Measurements from ENCODE around the gene EPGN.
"Not testable (repeated sequence)": the region's sequence is repeated elsewhere in the genome, so short reads cannot be mapped to it uniquely, and the experiment has no call there.

EPGN gene

DNA sequence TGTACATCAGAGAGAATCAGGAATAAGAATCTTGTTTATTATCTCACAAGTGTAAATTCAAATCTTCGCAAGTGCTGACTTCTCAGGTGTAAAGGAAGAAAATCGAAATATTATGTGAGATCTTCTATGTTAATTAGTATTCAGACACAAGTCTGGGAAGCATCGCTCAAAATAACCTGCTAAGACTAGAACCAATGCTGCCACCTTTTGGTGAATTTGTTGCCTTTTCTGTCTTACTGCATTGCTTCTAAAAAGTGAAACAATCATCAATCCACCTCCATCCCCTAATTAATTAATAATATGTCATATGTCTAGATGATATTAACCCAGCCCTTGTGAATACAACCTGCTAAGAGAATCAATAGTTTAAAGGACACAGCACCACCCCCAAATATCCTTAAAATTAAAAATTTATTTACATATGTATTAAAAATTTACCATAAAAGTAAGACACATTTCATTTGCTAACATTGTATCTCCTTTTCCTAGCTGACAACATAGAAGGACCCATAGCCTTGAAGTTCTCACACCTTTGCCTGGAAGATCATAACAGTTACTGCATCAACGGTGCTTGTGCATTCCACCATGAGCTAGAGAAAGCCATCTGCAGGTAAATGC lies 3.5 kb downstream of the EPGN start:
- no peak for DNase-seq

DNA sequence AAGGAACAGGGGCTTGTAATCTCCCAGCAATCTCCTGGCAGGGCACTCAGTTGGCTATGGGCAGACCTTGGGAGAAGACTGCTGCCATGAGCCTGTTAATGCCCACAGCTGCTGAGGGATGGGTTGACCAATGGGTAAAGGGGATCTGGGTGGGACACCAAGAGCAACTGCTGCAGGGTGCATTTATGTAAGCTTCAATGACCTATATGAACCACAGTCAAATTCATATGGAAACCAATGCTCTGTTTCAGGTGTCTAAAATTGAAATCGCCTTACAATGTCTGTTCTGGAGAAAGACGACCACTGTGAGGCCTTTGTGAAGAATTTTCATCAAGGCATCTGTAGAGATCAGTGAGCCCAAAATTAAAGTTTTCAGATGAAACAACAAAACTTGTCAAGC lies 6.1 kb downstream of the EPGN start:
- DNase-seq = no peak

DNA sequence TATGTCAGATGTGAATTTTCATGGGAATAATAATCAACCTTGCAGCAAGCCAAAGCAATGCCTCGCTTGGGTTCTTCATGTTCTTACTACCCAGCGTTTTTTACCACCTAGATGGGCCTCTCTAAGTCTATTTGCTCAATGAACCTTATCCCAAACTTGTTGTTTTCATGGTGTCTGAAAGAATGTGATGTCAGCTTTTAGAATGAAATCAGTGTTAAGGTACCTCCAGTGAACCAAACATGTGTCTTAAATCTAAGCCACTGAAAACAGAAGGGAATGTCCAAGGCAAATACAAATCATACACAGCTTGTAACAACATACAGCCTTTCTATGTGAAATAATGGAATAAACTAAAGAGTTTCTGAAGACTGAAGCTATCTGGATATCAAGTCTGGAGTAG lies 6.7 kb downstream of the EPGN start:
- no peak for DNase-seq

DNA sequence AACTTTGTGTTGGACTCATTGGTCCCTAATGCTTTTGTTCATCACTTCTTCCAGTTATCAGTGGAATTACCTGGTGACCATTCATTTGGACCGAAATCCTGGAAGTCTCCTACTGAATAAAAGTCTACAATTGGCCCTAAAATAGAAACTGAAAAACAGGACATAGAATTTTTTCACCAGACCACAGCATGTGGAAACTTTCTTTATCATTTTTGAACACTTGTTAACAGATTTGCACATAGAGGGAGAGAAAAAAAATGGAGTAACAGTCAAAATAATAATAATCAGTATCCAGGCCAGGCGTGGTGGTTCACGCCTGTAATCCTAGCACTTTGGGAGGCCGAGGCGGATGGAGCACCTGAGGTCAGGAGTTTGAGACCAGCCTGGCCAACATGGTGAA lies 7.1 kb downstream of the EPGN start:
- no peak for DNase-seq

DNA sequence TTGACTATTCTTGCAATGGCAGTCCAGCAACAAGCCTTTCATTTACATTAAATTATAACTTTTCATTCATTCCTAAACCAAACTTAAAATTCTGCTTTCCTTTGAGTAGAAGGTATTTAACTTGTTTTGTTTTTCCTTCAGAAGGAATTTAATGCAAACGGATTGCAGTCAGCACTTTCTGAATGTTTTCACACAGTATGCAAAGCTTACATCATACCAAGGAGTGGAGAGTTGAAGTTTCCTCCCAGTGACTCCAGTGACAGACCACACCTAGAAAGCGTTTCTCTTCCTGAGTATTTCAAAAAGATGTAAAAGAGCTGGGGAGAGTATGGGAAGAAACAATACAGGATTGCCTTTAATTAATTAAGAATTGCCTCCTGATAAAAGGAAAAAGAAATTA lies 8.1 kb downstream of the EPGN start:
- DNase-seq = no peak

DNA sequence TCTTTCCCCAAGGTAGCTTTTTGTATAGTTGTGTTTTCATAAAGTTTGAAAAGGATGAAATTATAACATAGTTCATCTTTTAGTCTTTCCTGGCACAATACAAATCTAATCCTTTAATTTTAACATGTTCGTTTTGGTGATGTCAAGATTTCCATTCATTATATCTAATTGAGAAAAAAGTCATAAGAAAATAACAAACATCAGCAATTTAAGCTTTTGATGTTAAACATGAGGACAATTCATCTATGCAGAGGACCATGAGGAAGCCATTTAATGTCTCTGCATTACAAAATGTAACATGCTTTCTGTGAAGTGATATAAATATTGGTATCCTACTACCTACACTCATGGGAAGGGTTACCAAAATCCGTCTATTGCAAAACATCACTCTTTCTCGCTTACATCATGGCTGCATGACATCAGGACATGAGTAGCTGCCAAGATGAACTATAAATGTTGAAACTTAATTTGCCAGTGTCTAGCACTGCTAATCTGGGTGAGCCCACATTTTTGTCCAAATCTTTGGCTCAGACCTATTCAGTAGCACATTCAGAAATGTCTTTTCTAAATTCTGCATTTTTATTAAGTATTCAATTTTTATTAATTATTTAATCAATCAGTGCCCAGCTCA lies 9.5 kb downstream of the EPGN start:
- DNase-seq = no peak

DNA sequence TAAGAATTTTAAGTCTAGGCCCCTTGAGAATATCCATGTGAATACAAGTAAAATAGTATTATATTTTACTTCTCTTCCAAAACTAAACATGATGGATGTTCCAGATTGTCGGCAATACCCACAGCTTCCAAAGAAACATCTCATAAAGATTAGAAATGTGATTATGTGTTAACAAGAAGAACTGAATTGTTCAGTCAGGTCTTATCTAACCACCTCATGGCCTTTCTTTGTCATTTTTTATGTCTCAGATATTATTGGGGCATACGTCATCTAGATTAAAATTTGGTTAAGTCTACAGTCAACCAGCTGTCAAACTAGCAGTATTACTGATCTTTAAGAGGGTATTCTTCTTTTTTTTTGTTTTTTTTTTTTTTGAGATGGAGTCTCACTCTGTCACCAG lies 10.0 kb downstream of the EPGN start:
- no peak for DNase-seq

DNA sequence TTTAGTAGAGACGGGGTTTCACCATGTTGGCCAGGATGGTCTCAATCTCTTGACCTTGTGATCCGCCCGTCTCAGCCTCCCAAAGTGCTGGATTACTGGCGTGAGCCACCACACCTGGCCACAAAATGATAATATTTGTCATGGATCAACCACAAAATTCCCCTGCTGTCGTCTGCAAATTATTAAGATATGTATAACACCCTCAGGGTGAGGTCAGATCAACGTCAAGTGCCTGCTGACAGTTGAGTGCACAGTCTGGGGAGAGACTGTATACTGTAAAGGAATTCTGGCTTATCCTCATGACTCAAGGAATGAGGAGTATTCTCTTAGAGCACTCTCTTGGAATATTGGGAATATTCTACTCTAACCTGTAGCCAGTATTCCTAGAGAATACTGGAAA lies 11.2 kb downstream of the EPGN start:
- no peak for DNase-seq

DNA sequence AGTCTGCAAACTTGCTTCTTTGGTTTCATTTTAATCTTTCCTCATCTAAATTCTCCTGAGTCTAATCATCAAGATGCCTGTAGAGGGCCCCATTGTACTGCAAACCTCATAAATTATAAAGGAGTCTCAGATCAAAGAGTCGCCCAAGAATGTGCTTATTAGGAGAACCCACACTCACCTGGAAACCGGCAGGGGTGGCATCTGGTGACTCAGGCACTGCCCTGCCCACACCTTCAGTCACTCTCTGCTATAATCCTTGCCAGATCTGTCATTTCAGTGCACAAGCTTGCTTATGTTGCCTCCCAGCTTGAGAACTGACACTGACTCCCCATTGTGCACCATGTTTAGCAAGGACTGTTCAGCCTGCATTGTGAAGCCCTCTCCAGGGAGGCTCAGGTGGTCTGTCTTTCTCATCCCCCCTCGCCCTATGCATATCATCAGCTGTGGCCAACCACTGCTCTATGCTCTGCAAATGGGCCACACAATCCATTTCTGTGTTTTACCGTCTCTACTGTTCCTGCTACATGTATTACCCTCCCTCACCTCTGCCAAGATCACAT lies 12.4 kb downstream of the EPGN start:
- DNase-seq = no peak

DNA sequence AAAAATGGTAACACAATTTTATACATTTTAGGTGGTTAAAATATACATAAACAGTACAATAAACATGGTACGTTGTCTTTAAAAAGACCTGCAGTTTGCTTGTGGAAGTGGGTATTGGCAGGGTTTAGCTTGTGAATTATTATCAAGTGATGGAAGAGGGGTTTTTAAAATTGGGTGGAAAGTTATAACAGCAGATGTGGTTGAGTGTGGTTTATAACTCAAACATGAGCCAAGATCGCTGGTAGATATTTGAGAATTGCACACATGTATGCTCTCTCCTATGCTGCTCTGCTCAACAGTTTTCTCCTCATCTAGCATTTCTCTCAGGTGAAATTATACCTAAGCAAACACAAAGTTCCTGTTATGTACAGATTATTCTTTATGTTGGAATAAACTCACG lies 14.0 kb downstream of the EPGN start:
- DNase-seq = no peak

DNA sequence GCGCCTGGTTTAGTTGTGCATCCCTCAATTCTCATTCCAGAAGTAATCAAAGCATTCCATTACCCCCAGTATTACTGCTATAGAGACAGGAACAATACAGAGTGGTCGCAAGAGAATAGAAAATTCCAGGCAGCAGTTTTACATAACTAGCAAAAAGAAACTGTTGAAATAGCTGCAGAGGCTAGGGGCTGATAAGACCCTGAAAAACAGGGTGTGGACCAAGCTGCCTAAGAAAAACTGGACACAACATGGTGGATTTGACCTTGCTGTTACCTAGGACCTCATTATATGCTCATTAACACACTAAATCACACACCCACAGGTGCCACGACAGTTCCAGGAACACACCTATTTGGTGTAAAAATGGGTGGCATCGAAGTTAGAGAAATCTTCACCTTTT lies 15.4 kb downstream of the EPGN start:
- DNase-seq = no peak

DNA sequence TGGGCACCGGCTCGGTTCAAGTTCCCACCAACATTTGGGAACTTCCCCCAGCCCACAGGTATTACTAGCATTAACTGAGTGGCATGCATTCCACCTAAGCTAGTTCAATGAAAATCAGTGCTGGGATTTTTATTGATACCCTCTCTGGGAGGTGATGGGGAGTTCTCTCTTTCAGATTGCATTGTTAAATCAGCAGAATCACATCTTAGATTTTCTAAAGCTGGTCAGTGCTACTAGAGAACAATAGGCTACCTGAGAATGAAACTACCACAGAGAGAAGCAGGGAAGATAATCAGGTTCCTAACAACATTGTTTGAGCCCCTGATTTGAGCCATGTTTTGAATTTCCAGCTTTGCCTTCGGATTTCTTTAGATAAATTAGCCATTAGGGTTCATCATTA lies 16.0 kb downstream of the EPGN start:
- DNase-seq = no peak

DNA sequence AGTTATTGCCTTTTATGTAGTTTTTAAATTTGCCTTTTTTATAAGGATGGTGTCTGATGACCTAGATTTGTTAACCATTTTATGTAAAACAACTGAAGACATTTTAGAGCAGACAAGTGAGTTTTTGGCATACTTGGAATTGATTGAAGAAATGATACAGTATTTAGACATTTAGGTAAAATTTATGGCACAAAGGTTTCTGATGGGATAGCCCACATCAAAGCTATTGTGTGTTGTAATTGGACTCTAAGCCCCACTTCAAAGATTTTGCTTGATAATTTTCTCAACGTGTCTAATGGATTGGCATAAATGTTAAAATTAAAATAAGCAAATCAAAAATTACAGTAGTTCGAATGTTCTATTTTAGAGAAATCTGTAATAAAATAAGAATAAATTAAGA lies 17.6 kb downstream of the EPGN start:
- no peak for DNase-seq

DNA sequence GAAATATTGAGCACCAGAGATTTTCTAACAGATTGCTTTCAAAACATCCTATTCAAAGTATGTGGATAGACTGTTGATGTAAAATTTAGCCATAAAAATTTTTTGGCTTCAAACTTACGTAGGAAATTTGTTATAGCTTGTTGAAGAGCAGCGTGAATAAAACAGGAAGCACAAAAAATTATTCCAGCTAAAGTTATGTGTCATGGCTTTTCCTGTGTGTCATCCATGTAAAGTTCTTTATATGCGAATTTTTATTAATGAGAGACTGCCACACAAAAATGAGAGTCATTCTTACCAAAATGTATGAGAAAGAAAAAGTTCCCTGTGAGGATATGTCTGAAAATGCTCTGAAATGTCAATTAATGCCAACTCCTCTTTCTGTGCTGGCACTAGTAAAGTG lies 19.5 kb downstream of the EPGN start:
- DNase-seq = no peak

DNA sequence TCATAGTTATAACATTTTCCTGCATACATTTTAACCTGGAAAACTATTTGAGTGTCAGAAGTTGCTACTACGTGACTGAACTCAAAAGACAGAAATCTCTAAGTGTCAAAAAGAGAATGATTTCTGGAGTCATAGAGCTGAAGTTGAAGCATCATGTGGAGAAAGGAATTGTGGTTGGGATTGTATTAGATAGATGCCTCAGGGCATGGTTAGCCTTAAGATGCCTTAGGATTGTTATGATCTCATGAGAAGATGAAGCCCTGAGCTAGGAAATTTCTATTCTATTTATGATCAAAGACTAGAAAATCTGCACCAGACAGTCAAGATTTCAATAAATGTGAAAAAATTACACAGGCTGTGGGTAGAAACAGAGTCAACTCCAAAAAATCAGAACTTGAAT lies 20.2 kb downstream of the EPGN start:
- no peak for DNase-seq

DNA sequence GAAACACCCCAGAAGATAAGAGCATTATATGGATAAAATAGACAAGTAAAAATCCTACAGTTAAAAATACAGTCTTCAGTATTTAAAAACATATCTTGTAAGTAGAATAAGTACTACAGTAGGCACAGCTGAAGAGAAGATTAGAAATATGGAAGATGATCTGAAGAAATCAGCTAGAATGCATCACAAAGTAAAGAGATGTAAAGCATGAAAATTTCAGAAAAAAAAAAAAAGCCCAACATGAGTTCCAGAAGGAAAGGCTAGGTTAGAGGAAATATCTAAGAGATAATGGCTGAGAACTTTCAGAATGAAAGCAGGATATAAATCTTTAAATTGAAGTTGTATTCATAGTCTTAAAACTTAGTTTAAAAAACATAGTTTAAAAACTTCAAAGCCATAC lies 21.0 kb downstream of the EPGN start:
- DNase-seq = no peak

DNA sequence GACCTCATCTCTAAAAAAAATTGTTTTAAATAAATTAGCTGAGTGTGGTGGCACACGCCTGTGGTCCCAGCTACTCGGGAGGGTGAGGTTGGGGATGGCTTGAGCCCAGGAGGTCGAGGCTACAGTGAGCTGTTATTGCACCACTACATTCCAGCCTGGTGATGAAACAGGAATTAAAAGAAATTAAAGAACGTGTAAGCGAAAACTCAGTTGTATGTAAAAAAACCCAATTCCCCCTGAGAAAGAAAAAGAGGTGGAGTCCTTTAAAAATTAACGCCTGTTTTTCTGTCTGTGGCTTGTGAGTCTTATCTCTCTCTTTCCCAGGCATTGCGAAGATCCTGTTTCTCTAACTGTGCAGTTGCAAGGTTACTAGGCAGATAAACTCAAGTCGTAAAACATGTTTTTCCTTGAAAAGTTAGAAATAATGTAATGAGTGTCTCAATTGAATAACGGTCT lies 22.1 kb downstream of the EPGN start:
- no peak for DNase-seq

DNA sequence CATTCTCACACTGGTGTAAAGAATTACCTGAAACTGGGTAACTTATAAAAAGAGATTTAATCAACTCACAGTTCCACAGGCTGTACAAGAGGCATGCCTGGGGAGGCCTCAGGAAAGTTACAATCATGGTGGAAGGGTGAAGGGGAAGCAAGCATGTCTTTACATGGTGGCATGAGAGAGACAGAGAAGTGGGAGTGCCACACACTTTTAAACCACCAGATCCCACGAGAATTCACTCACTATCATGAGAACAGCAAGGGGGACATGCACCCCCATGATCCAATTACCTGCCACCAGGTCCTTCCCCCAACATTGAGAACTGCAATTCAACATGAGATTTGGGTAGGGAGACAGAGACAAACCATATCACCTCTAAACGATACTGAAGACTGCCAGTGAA lies 23.0 kb downstream of the EPGN start:
- DNase-seq = no peak

DNA sequence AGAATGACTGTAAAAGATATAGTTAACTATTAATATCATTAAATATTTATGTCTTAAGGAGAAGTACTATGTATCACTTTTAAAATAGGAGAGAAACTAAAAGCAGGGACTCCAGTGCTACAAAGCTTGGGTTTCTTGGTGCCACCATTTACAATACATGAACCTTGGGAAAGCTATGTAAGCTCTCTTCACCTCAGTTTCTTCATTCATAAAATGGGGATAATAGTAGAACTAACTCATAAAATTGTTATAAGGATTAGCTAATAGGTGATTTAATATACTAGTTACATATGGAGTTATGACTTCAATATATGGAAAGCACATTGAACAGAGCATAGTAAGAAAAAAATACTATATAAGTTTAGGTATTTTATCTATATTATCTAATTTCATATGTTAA lies 23.7 kb downstream of the EPGN start:
- DNase-seq = no peak

DNA sequence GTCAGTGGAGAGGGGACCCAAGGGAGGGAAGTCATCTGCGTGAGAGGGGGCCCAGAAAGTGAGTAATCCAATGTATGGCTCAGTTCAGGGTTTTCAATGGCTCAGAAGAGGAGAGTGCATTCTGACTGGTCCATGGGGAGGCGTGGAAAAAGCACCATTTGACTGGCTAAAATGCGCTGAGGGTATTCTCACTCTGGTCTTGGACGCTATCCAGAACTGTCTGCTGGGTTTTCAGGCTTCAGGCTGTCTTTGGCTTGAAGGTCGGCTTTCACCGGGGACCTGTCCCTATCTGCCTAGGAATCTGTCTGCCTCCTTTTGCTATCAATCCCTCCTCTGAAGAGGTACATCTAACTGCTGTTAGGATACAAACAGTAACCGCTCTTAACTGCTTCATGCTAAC lies 26.4 kb downstream of the EPGN start:
- no peak for DNase-seq

DNA sequence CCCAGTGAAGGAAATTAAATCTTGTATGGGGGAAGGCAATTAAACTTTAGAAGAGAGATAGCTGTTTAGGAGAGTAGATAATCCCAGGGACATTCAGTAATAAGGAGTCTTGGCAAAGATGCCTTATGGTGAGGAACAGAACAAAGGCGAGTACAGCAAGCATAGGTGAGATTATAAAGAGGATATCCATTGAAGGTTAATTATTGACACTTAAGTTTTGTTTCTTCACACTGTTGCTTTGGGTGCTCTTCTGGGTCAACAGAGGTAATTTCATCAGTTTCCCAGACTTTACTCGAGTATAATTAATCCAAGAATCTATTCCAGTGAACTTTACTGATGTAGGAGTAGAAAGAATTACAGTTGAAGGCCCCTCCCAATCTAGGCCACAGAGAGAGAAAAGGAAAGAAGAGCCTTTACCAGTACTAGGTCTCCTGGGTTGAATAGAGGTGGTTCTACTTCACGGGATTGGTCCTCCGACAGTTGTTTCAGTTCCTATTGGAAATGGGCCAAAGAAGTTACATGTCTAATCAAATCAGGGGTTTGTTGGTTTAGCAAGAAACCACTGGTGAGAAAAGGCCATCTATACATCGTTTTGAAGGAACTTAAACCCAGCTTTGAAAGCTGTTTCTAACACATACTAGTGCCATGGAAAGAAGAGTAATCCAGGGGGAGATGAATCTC lies 27.2 kb downstream of the EPGN start:
- DNase-seq = no peak

DNA sequence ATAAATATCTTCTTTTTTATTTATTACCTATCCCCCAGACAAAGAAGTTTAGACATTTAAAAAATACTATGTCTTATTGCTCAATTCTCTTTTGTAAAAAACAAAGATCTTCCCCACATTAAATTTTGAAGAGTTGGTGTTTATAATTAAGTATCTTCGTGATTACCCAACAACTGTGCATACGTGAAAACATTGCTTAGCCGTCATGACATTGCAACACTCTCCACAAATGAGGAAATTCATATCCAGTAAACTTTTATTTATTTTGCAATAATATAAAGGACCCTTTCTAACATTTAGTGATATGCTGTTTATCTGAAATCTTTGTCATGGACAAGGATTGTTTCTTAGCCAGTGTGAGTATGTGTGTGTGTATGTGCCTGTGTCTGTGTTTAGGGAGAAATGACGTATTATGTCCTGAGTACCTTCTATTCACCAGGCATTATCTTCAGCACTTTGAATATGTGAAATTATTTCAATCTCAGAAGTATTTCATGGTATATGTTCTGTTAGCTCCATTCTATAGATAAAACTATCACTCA lies 30.6 kb downstream of the EPGN start:
- DNase-seq = no peak

DNA sequence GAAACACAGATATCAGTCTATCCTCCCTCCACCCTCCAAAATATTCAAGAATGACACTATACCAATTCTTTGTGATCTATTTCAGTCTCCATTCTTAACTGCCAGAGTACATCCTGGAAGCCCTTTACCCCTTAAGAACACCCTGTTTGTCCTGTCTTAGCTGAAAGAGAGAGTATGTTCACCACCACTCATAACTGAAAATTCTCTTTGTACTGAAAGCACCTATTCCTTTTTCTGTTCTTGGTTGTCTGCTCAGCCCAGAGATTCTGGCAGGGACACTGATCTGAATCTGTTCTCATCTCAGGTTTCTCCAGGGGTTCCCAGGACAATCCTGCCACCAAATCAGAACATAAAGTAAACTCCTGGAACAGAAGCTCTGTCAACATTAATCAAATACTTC lies 31.2 kb downstream of the EPGN start:
- no peak for DNase-seq

DNA sequence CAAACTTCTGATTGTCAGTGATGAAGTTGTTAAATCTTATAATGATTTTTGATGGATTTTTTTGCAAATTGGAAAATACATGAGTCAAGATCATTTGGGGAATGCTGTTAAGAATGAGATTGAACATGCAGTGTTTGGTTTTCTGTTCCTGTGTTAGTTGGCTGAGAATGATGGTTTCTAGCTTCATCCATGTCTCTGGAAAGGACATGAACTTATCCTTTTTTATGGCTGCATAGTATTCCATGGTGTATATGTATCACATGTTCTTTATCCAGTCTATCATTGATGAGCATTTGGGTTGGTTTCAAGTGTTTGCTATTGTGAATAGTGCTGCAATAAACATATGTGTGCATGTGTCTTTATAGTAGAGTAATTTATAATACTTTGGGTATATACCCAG lies 32.2 kb downstream of the EPGN start:
- DNase-seq = not testable (repeated sequence)

Measured in NK-92 treated with Interleukin-12 subunit alpha and Interleukin-12 subunit beta, amount 100 ng/mL, for 24 hours (cell line).